ENCODE results near the gene FASTKD3. TPM values are rescaled to one million over a fixed set of nuclear protein-coding genes. Genes with fewer than 3 reads are reported as not detected.

The FASTKD3 gene
- total and polyA plus RNA-seq, 10 of the 15 experiments (the other 5 are each of a cell fraction or from before 2014, with no cell fraction given) = 12.1 to 59.6 (median 25.3) TPM

GRCh38 chr5:7878381-7878873 is 9.6 kb upstream of the FASTKD3 start (continued):
- TF ChIP-seq USF1 (IDR thresholded peaks at IDR 0.05; ENCODE audit: borderline replicate concordance, extremely low read length, insufficient read depth, low read depth, low read length) = no peak
- TF ChIP-seq BCLAF1 (IDR thresholded peaks at IDR 0.05) = no peak
- TF ChIP-seq YBX1 (IDR thresholded peaks at IDR 0.05) = no peak
- TF ChIP-seq MEF2A (IDR thresholded peaks at IDR 0.05; ENCODE audit: insufficient read depth, low read depth, low read length) = peak; percentile 59; the same call in 1 of the 2 replicates
- TF ChIP-seq SKIL (IDR thresholded peaks at IDR 0.05; ENCODE audit: low read depth, poor library complexity, severe bottlenecking) = peak; percentile 27
- no peak for TF ChIP-seq PKNOX1 (IDR thresholded peaks at IDR 0.05)
- TF ChIP-seq PAX5 (IDR thresholded peaks at IDR 0.05; ENCODE audit: borderline replicate concordance, low read depth, low read length) = peak; percentile 48; the same call in 1 of the 2 replicates
- peak; percentile 35; the same call in 1 of the 2 replicates for TF ChIP-seq BMI1 (IDR thresholded peaks at IDR 0.05; ENCODE audit: borderline replicate concordance)
- peak; percentile 25 to 67; a peak in 2 of 4 replicates for TF ChIP-seq EP300 (IDR thresholded peaks at IDR 0.05; ENCODE audit: borderline replicate concordance in 1 of 2, control insufficient read depth in 1 of 2, low read depth in 2 of 2, low read length in 2 of 2)
- peak; percentile 57; the same call in 1 of the 3 replicates for TF ChIP-seq POU2F2 (IDR thresholded peaks at IDR 0.05; ENCODE audit: borderline replicate concordance, low read depth, low read length)
- peak; percentile 67; the same call in 1 of the 2 replicates for TF ChIP-seq ZBED1 (IDR thresholded peaks at IDR 0.05; ENCODE audit: borderline replicate concordance)
- TF ChIP-seq JUNB (IDR thresholded peaks at IDR 0.05) = peak; percentile 95
- no peak for TF ChIP-seq ZBTB33 (IDR thresholded peaks at IDR 0.05)
- peak; percentile 83 to 89; a peak in 3 of 4 replicates for TF ChIP-seq CEBPB (IDR thresholded peaks at IDR 0.05; ENCODE audit: borderline replicate concordance in 1 of 2, low read depth in 2 of 2, low read length in 2 of 2)
- peak; percentile 50 for TF ChIP-seq EED (IDR thresholded peaks at IDR 0.05; ENCODE audit: low read depth)
- peak; percentile 80 for TF ChIP-seq FOXM1 (IDR thresholded peaks at IDR 0.05; ENCODE audit: low read depth, low read length)
- peak; percentile 83 for TF ChIP-seq MTA2 (IDR thresholded peaks at IDR 0.05; ENCODE audit: low read depth)
- TF ChIP-seq TCF7 (IDR thresholded peaks at IDR 0.05; ENCODE audit: borderline replicate concordance) = peak; percentile 21; the same call in 1 of the 2 replicates
- peak; percentile 58 for TF ChIP-seq RELB (IDR thresholded peaks at IDR 0.05; ENCODE audit: low read depth)
